NCI-H460 (cell line): Measurements from ENCODE around the gene ACTRT2. TPM values are rescaled to one million over a fixed set of nuclear protein-coding genes. Genes with fewer than 3 reads are reported as not detected.

Experiments
- DNase-seq: peaks from one replicate; pipeline ENCODE4 v3.0.0-alpha.2; 2016; ENCODE audit warnings: low read depth; ENCODE audit errors: extremely low read depth
- total RNA-seq: library from RNA; depleted of rRNA; stranded (reverse); fragments of >200 nt; shearing (Covaris generic); gene quantifications from 2 replicates; pipeline ENCODE4 v1.2.3, GENCODE V29; 2014

ACTRT2 gene
- total RNA-seq, 1 experiment from 2014 or later = not detected

- DNase-seq = no peak
These were observed 8.9 kb downstream of the ACTRT2 start for GRCh38 chr1:3029991-3030662.

- DNase-seq = no peak
These were observed 9.6 kb downstream of the ACTRT2 start for GRCh38 chr1:3030663-3031381.

- DNase-seq = no peak
These were observed 10.3 kb downstream of the ACTRT2 start for GRCh38 chr1:3031401-3032221.

- DNase-seq = no peak
These were observed 11.2 kb downstream of the ACTRT2 start for GRCh38 chr1:3032371-3033039.

GRCh38 chr1:3033040-3033789, 11.9 kb downstream of the ACTRT2 start:
- no peak for DNase-seq

- DNase-seq = no peak
These were observed 12.5 kb downstream of the ACTRT2 start for GRCh38 chr1:3033790-3034090.

GRCh38 chr1:3034162-3034561, 12.9 kb downstream of the ACTRT2 start:
- no peak for DNase-seq

GRCh38 chr1:3034728-3035562, 13.7 kb downstream of the ACTRT2 start:
- DNase-seq = no peak

- no peak for DNase-seq
These were observed 14.5 kb downstream of the ACTRT2 start for GRCh38 chr1:3035563-3036446.

GRCh38 chr1:3036447-3037280, 15.4 kb downstream of the ACTRT2 start:
- DNase-seq = no peak

GRCh38 chr1:3037281-3038040, 16.2 kb downstream of the ACTRT2 start:
- DNase-seq = no peak

- no peak for DNase-seq
These were observed 16.9 kb downstream of the ACTRT2 start for GRCh38 chr1:3038113-3038551.

GRCh38 chr1:3038571-3039181, 17.4 kb downstream of the ACTRT2 start:
- DNase-seq = no peak

- no peak for DNase-seq
These were observed 18.7 kb downstream of the ACTRT2 start for GRCh38 chr1:3040004-3040403.

- DNase-seq = no peak
These were observed 21.2 kb downstream of the ACTRT2 start for GRCh38 chr1:3042481-3042880.

- DNase-seq = no peak
These were observed 27.9 kb downstream of the ACTRT2 start for GRCh38 chr1:3049164-3049563.
